Dedifferentiated amniotic fluid mesenchymal stem cell (primary cell): ENCODE measurements around the gene ZNF316.

Source experiments
- DNase-seq: peaks from one replicate; pipeline ENCODE4 v3.0.0-alpha.2; 2016; ENCODE audit errors: extremely low spot score

The ZNF316 gene

DNA sequence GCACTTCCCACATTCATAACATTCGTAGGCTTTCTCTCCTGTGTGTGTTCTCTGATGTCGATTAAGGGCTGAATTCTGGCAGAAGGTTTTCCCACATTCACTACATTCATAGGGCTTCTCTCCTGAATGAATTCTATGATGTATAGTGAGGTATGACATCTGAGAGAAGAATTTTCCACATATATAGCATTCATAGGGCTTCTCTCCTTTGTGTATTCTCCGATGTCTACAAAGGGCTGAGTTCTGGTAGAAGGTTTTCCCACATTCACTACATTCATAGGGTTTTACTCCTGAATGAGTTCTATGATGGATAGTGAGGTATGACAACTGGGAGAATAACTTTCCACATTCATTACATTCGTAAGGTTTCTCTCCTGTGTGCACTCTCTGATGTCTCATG, 54.0 kb downstream of the ZNF316 start:
- DNase-seq, result no peak

DNA sequence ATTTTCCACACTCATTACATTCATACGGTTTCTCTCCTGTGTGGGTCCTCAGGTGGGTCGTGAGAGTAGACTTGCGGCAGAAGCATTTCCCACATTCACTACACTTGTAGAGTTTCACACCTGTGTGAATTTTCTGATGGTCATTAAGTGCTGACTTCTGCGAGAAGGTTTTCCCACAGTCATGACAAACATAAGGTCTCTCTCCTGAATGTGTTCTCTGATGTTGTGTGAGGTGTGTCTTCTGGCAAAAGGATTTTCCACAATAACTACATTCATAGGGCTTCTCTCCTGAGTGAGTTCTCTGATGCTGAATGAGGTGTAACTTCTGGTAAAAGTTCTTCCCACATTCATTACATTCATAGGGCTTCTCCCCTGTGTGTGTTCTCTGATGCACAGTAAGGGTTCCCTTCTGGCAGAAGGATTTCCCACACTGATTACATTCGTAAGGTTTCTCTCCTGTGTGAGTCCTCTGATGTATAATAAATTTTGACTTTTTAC, 54.5 kb downstream of the ZNF316 start:
- no peak for DNase-seq

DNA sequence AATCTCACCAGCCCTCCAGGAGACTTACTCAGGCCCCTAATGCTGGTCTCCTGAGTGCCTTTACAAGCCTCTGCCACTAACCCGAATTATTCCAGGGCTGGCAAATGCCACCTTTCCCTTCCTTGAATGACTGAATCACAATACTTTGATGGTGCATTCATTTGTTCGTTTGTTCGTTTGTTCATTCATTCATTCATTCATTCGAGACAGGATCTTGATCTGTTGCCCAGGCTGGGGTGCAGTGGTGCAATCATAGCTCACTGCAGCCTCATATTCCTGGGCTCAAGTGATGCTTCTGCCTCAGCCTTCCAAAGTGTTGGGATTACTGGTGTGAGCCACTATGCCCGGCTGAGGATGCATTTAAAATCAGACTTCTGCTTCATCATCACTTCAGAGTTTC, 63.7 kb downstream of the ZNF316 start:
- no peak for DNase-seq

DNA sequence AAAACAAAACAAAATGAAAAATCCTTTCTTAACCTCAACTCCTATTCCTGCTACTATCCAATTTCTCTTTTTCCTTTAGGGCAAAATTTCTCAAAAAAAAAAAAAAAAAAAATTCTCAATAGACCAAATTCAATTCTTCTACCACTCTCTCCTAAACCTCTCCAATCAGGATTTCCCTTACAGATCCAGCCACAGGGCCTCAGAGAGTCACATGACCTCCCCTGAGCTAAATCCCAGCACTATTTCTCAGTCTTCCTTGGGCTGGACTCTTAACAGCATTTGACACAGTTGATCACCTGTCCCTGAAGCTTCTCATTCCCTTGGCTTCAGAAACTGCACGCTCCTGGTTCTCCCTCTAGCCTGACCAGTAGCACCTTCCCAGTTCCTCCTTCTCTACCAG, 64.7 kb downstream of the ZNF316 start:
- no peak for DNase-seq
